Measurements from ENCODE around the gene ID2.
A peak's percentile ranks its signal among the peaks of the same experiment; 100 is the strongest.

Gene ID2

DNA sequence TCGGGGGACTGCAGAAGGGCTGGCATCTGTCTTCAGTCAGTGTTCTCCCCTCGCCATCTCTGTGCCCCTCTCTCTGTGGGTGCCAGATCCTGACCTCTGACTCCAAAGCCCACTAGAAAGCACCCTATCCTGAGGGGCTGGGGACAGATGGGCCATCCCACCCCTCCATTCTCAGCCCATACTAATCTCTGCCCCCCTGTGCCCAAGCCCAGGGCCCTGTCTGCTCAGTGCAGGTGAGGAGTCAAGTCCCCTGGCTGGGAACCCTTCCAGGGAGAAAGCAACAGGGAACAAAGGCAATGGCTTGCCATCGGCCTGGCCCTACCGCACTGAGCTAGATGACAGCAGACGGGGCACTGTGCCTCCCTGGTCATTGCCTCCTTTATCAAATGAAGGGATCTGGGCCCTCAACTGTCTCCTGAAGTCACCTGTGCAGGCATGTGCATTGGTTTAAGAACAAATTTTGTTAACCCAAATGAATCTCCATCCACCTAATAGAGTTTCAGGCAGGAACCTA lies 42.7 kb upstream of the ID2 start:
- Histone ChIP-seq H3K4me2 (ENCODE audit: insufficient read depth, low read length, poor library complexity, severe bottlenecking) (no peak overlapping the region), H3K79me1 (ENCODE audit: low read depth, low read length) (no peaks in the 10 kb centered on the region), H3K23ac (ENCODE audit: low read depth, low read length, poor library complexity) (peak overlapping the region; percentile 14), H2BK12ac (ENCODE audit: low read length) (peak overlapping the region; percentile 85), H3K27ac (replicated peaks; ENCODE audit: low read length) (peak overlapping the region; percentile 5), H2BK15ac (ENCODE audit: low read length) (peak overlapping the region; percentile 90), H2BK120ac (ENCODE audit: low read depth, low read length) (peak overlapping the region; percentile 48), H3K18ac (ENCODE audit: low read length) (peak overlapping the region; percentile 93), H3K9me3 (replicated peaks in 1 of 2; ENCODE audit: control insufficient read depth in 2 of 2, insufficient read depth in 1 of 2, low read depth in 1 of 2, low read length in 2 of 2) (no peaks in the 10 kb centered on the region), H3K4ac (ENCODE audit: low read length) (peak overlapping the region; percentile 56), H3K9ac (ENCODE audit: low read depth, low read length, poor library complexity) (peak overlapping the region; percentile 53), H2AFZ (ENCODE audit: low read length) (no peak overlapping the region), H3K14ac (ENCODE audit: low read length) (no peak overlapping the region), H3K27me3 (ENCODE audit: control insufficient read depth in 3 of 3, insufficient read depth in 3 of 3, low read depth in 1 of 3, low read length in 3 of 3) (no peaks in the 10 kb centered on the region), H3K4me1 (ENCODE audit: control insufficient read depth in 2 of 2, insufficient read depth in 1 of 2, low read depth in 1 of 2, low read length in 2 of 2) (peaks cover 44 to 48% of the 10 kb centered on the region in 2 donors), H4K8ac (ENCODE audit: low read depth, low read length) (no peak overlapping the region), H2BK5ac (ENCODE audit: low read length) (peak overlapping the region; percentile 77), H3K4me3 (ENCODE audit: low read length in 2 of 2) (no peak overlapping the region), H4K91ac (ENCODE audit: low read depth, low read length, poor library complexity) (peak overlapping the region; percentile 2), H2AK5ac (ENCODE audit: low read depth, low read length) (peak overlapping the region; percentile 96), H3K36me3 (replicated peaks in 1 of 2; ENCODE audit: control insufficient read depth in 2 of 2, insufficient read depth in 2 of 2, low read length in 2 of 2) (no peaks in the 10 kb centered on the region)
- DNase-seq (ENCODE audit: low spot score), result no peak
- no CpG with 5 or more reads among the region's 5 CpGs for WGBS, 2 donors (ENCODE audit: extremely low coverage in 2 of 2, insufficient read length in 2 of 2, insufficient replicate concordance in 1 of 2)

DNA sequence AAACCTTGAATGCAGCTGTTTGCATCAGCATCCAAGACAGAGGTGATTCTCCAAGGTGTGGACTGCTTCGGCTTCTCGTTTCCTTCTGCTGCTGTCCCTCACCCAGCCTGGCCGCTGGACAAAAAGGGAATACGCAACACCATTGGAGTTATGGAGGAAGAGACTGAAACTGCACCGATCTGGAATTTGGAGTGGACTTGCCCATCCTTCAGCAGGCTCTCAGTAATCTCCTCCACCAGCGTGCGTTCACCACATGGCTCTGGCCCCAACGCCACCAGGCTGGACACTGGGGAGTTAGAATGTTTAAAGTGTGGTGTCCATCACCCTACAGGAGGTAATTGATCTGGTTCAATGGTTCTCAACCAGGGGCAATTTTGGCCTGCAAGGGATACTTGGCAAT lies 41.4 kb upstream of the ID2 start:
- H3K9ac ChIP-seq (ENCODE audit: low read depth, low read length, poor library complexity), result no peak overlapping the region
- no peaks in the 10 kb centered on the region for H3K9me3 ChIP-seq (replicated peaks in 1 of 2; ENCODE audit: control insufficient read depth in 2 of 2, insufficient read depth in 1 of 2, low read depth in 1 of 2, low read length in 2 of 2)
- no peak overlapping the region for H3K23ac ChIP-seq (ENCODE audit: low read depth, low read length, poor library complexity)
- H3K4me3 ChIP-seq (ENCODE audit: low read length in 2 of 2), result no peak overlapping the region
- H2BK120ac ChIP-seq (ENCODE audit: low read depth, low read length), result no peak overlapping the region
- peak overlapping the region; percentile 90 for H2BK15ac ChIP-seq (ENCODE audit: low read length)
- H3K36me3 ChIP-seq (replicated peaks in 1 of 2; ENCODE audit: control insufficient read depth in 2 of 2, insufficient read depth in 2 of 2, low read length in 2 of 2), result no peaks in the 10 kb centered on the region
- no peak overlapping the region for H4K91ac ChIP-seq (ENCODE audit: low read depth, low read length, poor library complexity)
- peak overlapping the region; percentile 98 for H2BK12ac ChIP-seq (ENCODE audit: low read length)
- no peaks in the 10 kb centered on the region for H3K27me3 ChIP-seq (ENCODE audit: control insufficient read depth in 3 of 3, insufficient read depth in 3 of 3, low read depth in 1 of 3, low read length in 3 of 3)
- no peak overlapping the region for H2AFZ ChIP-seq (ENCODE audit: low read length)
- no peak overlapping the region for H3K4ac ChIP-seq (ENCODE audit: low read length)
- H3K79me1 ChIP-seq (ENCODE audit: low read depth, low read length), result no peaks in the 10 kb centered on the region
- H3K14ac ChIP-seq (ENCODE audit: low read length), result no peak overlapping the region
- H3K4me1 ChIP-seq (ENCODE audit: control insufficient read depth in 2 of 2, insufficient read depth in 1 of 2, low read depth in 1 of 2, low read length in 2 of 2), result peaks cover 44 to 48% of the 10 kb centered on the region in 2 donors
- H2BK5ac ChIP-seq (ENCODE audit: low read length), result peak overlapping the region; percentile 11
- H3K27ac ChIP-seq (replicated peaks; ENCODE audit: low read length), result no peak overlapping the region
- H3K18ac ChIP-seq (ENCODE audit: low read length), result peak overlapping the region; percentile 20
- H4K8ac ChIP-seq (ENCODE audit: low read depth, low read length), result no peak overlapping the region
- no CpG with 5 or more reads among the region's 8 CpGs for WGBS, 2 donors (ENCODE audit: extremely low coverage in 2 of 2, insufficient read length in 2 of 2, insufficient replicate concordance in 1 of 2)
- H3K4me2 ChIP-seq (ENCODE audit: insufficient read depth, low read length, poor library complexity, severe bottlenecking), result no peak overlapping the region
- DNase-seq (ENCODE audit: low spot score), result no peak
- peak overlapping the region; percentile 96 for H2AK5ac ChIP-seq (ENCODE audit: low read depth, low read length)

DNA sequence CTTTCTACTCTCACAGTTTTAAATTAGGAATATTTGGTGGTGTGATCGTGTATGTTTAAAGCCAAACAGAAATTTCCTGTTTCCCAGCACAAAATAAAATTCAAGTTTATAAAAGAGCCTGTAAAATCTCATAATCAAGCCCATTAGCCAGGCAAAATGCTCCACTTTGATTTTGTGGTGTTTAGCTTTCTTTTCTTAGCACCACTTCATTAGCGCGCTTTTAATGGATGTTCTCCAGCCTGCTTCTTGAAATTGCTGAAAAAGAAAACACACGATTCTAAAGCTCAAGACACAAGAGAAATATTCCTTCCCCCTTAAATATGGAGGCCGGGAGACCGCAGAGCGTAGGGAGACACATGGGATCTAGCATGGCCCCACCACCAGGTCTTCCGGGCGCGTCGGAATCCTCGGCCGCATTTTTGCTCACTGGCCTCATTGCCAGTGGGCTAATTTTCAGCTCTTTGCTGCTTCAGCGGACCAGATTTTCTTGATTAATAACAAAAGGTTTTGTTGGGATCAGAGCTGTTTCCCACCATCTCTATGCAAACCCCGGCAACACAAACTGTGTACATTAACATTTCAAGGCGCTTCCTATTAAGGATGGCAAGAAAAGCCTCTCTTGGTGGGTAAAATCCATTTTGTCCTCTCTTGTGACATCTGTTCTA lies 40.4 kb upstream of the ID2 start:
- H2BK12ac ChIP-seq (ENCODE audit: low read length), result no peak overlapping the region
- no peaks in the 10 kb centered on the region for H3K79me1 ChIP-seq (ENCODE audit: low read depth, low read length)
- peaks cover 1 to 6% of the 10 kb centered on the region in 2 donors for H3K9me3 ChIP-seq (replicated peaks in 1 of 2; ENCODE audit: control insufficient read depth in 2 of 2, insufficient read depth in 1 of 2, low read depth in 1 of 2, low read length in 2 of 2)
- no peak overlapping the region for H3K14ac ChIP-seq (ENCODE audit: low read length)
- H3K27ac ChIP-seq (replicated peaks; ENCODE audit: low read length), result no peak overlapping the region
- H2AK5ac ChIP-seq (ENCODE audit: low read depth, low read length), result no peak overlapping the region
- no peak overlapping the region for H4K8ac ChIP-seq (ENCODE audit: low read depth, low read length)
- no CpG with 5 or more reads among the region's 16 CpGs for WGBS, 2 donors (ENCODE audit: extremely low coverage in 2 of 2, insufficient read length in 2 of 2, insufficient replicate concordance in 1 of 2)
- H3K23ac ChIP-seq (ENCODE audit: low read depth, low read length, poor library complexity), result no peak overlapping the region
- no peak overlapping the region for H2BK15ac ChIP-seq (ENCODE audit: low read length)
- no peak overlapping the region for H2BK120ac ChIP-seq (ENCODE audit: low read depth, low read length)
- H3K36me3 ChIP-seq (replicated peaks in 1 of 2; ENCODE audit: control insufficient read depth in 2 of 2, insufficient read depth in 2 of 2, low read length in 2 of 2), result no peaks in the 10 kb centered on the region
- H2BK5ac ChIP-seq (ENCODE audit: low read length), result no peak overlapping the region
- no peak overlapping the region for H3K9ac ChIP-seq (ENCODE audit: low read depth, low read length, poor library complexity)
- no peak overlapping the region for H3K4me2 ChIP-seq (ENCODE audit: insufficient read depth, low read length, poor library complexity, severe bottlenecking)
- no peak overlapping the region for H3K4me3 ChIP-seq (ENCODE audit: low read length in 2 of 2)
- no peak overlapping the region for H4K91ac ChIP-seq (ENCODE audit: low read depth, low read length, poor library complexity)
- H3K27me3 ChIP-seq (ENCODE audit: control insufficient read depth in 3 of 3, insufficient read depth in 3 of 3, low read depth in 1 of 3, low read length in 3 of 3), result no peaks in the 10 kb centered on the region
- H3K4me1 ChIP-seq (ENCODE audit: control insufficient read depth in 2 of 2, insufficient read depth in 1 of 2, low read depth in 1 of 2, low read length in 2 of 2), result peaks cover 37 to 43% of the 10 kb centered on the region in 2 donors
- no peak for DNase-seq (ENCODE audit: low spot score)
- H3K4ac ChIP-seq (ENCODE audit: low read length), result no peak overlapping the region
- peak overlapping the region; percentile 55 for H3K18ac ChIP-seq (ENCODE audit: low read length)
- H2AFZ ChIP-seq (ENCODE audit: low read length), result peak overlapping the region; percentile 62

DNA sequence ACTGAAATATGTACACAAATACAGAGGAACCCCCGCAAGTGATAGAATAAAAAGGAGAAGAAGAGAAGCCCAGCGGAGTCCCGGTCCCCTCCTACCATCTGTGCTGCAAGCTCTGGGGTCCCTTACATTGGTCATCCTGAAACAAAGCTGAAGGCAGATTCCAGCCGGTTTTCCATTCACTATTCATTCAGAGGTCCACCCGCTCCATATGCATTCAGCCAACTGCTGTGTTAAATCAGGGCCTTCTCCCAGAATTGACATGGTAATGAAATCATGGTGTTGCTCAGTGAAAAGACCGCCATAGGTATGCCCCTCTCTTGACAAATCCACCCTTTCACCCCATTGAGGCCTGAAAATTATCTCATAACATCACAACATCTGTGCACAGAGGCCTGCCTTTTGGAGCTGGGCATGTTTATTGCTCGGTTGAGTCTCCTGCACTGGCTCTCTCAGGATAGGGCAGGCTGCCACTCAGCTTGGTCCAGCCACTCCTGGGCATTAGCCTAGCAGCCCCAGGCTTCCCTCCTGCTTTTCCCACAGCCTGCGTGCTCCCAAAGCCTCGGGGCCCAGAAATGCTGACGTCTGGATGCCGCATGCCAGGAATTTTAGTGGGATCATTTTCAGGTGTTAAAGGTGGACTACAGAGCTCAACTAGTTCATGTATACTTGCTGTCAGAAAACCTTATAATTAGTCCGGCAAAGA lies 39.3 kb upstream of the ID2 start:
- DNase-seq (ENCODE audit: low spot score), result peak; percentile 26
- no CpG with 5 or more reads among the region's 12 CpGs for WGBS, 2 donors (ENCODE audit: extremely low coverage in 2 of 2, insufficient read length in 2 of 2, insufficient replicate concordance in 1 of 2)
- H3K36me3 ChIP-seq (replicated peaks in 1 of 2; ENCODE audit: control insufficient read depth in 2 of 2, insufficient read depth in 2 of 2, low read length in 2 of 2), result no peaks in the 10 kb centered on the region
- peak overlapping the region; percentile 50 for H2AK5ac ChIP-seq (ENCODE audit: low read depth, low read length)
- peak overlapping the region; percentile 41 for H2BK12ac ChIP-seq (ENCODE audit: low read length)
- peaks cover 30 to 34% of the 10 kb centered on the region in 2 donors for H3K4me1 ChIP-seq (ENCODE audit: control insufficient read depth in 2 of 2, insufficient read depth in 1 of 2, low read depth in 1 of 2, low read length in 2 of 2)
- no peak overlapping the region for H3K23ac ChIP-seq (ENCODE audit: low read depth, low read length, poor library complexity)
- peak overlapping the region; percentile 41 for H2BK120ac ChIP-seq (ENCODE audit: low read depth, low read length)
- no peak overlapping the region for H4K91ac ChIP-seq (ENCODE audit: low read depth, low read length, poor library complexity)
- no peak overlapping the region for H3K9ac ChIP-seq (ENCODE audit: low read depth, low read length, poor library complexity)
- H2BK15ac ChIP-seq (ENCODE audit: low read length), result no peak overlapping the region
- H3K27ac ChIP-seq (replicated peaks; ENCODE audit: low read length), result peak overlapping the region; percentile 75
- H2AFZ ChIP-seq (ENCODE audit: low read length), result peak overlapping the region; percentile 62
- peaks cover 4 to 6% of the 10 kb centered on the region in 2 donors for H3K9me3 ChIP-seq (replicated peaks in 1 of 2; ENCODE audit: control insufficient read depth in 2 of 2, insufficient read depth in 1 of 2, low read depth in 1 of 2, low read length in 2 of 2)
- no peak overlapping the region for H3K14ac ChIP-seq (ENCODE audit: low read length)
- no peaks in the 10 kb centered on the region for H3K27me3 ChIP-seq (ENCODE audit: control insufficient read depth in 3 of 3, insufficient read depth in 3 of 3, low read depth in 1 of 3, low read length in 3 of 3)
- H3K4me2 ChIP-seq (ENCODE audit: insufficient read depth, low read length, poor library complexity, severe bottlenecking), result no peak overlapping the region
- peak overlapping the region; percentile 87 for H3K18ac ChIP-seq (ENCODE audit: low read length)
- H3K79me1 ChIP-seq (ENCODE audit: low read depth, low read length), result no peaks in the 10 kb centered on the region
- H2BK5ac ChIP-seq (ENCODE audit: low read length), result no peak overlapping the region
- H3K4ac ChIP-seq (ENCODE audit: low read length), result no peak overlapping the region
- no peak overlapping the region for H4K8ac ChIP-seq (ENCODE audit: low read depth, low read length)
- no peak overlapping the region for H3K4me3 ChIP-seq (ENCODE audit: low read length in 2 of 2)
